GM19452 (cell line): ENCODE data around the gene SP100.
A peak's percentile ranks its signal among the peaks of the same experiment; 100 is the strongest.
"Not testable (repeated sequence)": the region's sequence is repeated elsewhere in the genome, so short reads cannot be mapped to it uniquely, and the experiment has no call there.

Experiments
- ATAC-seq: cut with Tn5 transposase; IDR thresholded peaks from one replicate; pipeline ENCODE4 v1.9.1; 2021; ENCODE audit not compliant: unreplicated experiment

SP100 gene

GRCh38 chr2:230455005-230455684, 39.1 kb downstream of the SP100 start:
- no peak for ATAC-seq

GRCh38 chr2:230457073-230457768, 41.2 kb downstream of the SP100 start:
- ATAC-seq = no peak

GRCh38 chr2:230457793-230458192, 41.8 kb downstream of the SP100 start:
- no peak for ATAC-seq

- no peak for ATAC-seq
These were observed 43.2 kb downstream of the SP100 start for GRCh38 chr2:230459216-230459615.

GRCh38 chr2:230471074-230471473, 55.1 kb downstream of the SP100 start:
- ATAC-seq = no peak

GRCh38 chr2:230472621-230473018, 56.6 kb downstream of the SP100 start:
- ATAC-seq = no peak

GRCh38 chr2:230473378-230473777, 57.4 kb downstream of the SP100 start:
- ATAC-seq = peak; percentile 54

- ATAC-seq = no peak
These were observed 59.1 kb downstream of the SP100 start for GRCh38 chr2:230475143-230475542.

- no peak for ATAC-seq
These were observed 69.9 kb downstream of the SP100 start for GRCh38 chr2:230485801-230486341.

- not testable (repeated sequence) for ATAC-seq
These were observed 75.2 kb downstream of the SP100 start for GRCh38 chr2:230491219-230491618.

GRCh38 chr2:230492107-230492506, 76.1 kb downstream of the SP100 start:
- no peak for ATAC-seq

- ATAC-seq = no peak
These were observed 79.0 kb downstream of the SP100 start for GRCh38 chr2:230494980-230495379.

- peak; percentile 75 for ATAC-seq
These were observed 80.9 kb downstream of the SP100 start for GRCh38 chr2:230496891-230497290.

GRCh38 chr2:230498506-230499107, 82.6 kb downstream of the SP100 start:
- no peak for ATAC-seq

GRCh38 chr2:230502593-230502992, 86.6 kb downstream of the SP100 start:
- no peak for ATAC-seq

- no peak for ATAC-seq
These were observed 87.8 kb downstream of the SP100 start for GRCh38 chr2:230503798-230504197.

GRCh38 chr2:230505162-230505561, 89.2 kb downstream of the SP100 start:
- peak; percentile 85 for ATAC-seq

- ATAC-seq = no peak
These were observed 97.2 kb downstream of the SP100 start for GRCh38 chr2:230512955-230513748.

- no peak for ATAC-seq
These were observed 104.3 kb downstream of the SP100 start for GRCh38 chr2:230520061-230520874.

GRCh38 chr2:230520875-230521155, 104.8 kb downstream of the SP100 start:
- ATAC-seq = no peak

- no peak for ATAC-seq
These were observed 105.4 kb downstream of the SP100 start for GRCh38 chr2:230521386-230521785.
